DOHH2 (cell line): Measurements from ENCODE around the gene ZSWIM6.

Experiments
- H3F3A ChIP-seq: fragments of 200-600 bp; sonication (generic), shearing (Covaris generic); 2 replicates; pipeline ENCODE4 v1.6.0; 2016; ENCODE audit warnings: antibody characterized with exemption, mild to moderate bottlenecking; ENCODE audit not compliant: control insufficient read depth, insufficient read depth
- H3K27ac ChIP-seq: fragments of 200-600 bp; sonication (generic); 2 replicates; pipeline ENCODE4 v1.5.1; 2014; ENCODE audit warnings: low read depth, mild to moderate bottlenecking, low read length, moderate library complexity
- H3K27me3 ChIP-seq: fragments of 200-600 bp; sonication (generic); 2 replicates; pipeline ENCODE4 v1.6.1; 2014; ENCODE audit warnings: mild to moderate bottlenecking, low read length, mixed read lengths; ENCODE audit not compliant: control insufficient read depth
- H3K36me3 ChIP-seq: fragments of 200-600 bp; sonication (generic); 2 replicates; pipeline ENCODE4 v1.6.1; 2014; ENCODE audit warnings: mild to moderate bottlenecking, low read length, moderate library complexity, mixed read lengths; ENCODE audit not compliant: control insufficient read depth
- H3K4me1 ChIP-seq: fragments of 200-600 bp; sonication (generic); 2 replicates; pipeline ENCODE4 v1.6.1; 2014; ENCODE audit warnings: mild to moderate bottlenecking, low read length, mixed read lengths; ENCODE audit not compliant: control insufficient read depth
- H3K4me2 ChIP-seq: fragments of 200-600 bp; sonication (generic); 2 replicates; pipeline ENCODE4 v1.6.0; 2014; ENCODE audit warnings: mild to moderate bottlenecking, low read length, moderate library complexity
- H3K4me3 ChIP-seq: fragments of 200-600 bp; sonication (generic); 2 replicates; pipeline ENCODE4 v1.5.1; 2014; ENCODE audit warnings: mild to moderate bottlenecking, low read length, mixed read lengths
- H3K79me2 ChIP-seq: fragments of 200-600 bp; sonication (generic); 2 replicates; pipeline ENCODE4 v1.6.1; 2014; ENCODE audit warnings: mild to moderate bottlenecking, low read length, mixed read lengths; ENCODE audit not compliant: control insufficient read depth
- H3K9me2 ChIP-seq: fragments of 200-600 bp; sonication (generic); replicated peaks from 2 replicates; pipeline ENCODE4 v1.6.1; 2014; ENCODE audit warnings: mild to moderate bottlenecking, low read length, mixed read lengths; ENCODE audit not compliant: control insufficient read depth
- H3K9me3 ChIP-seq: fragments of 200-600 bp; sonication (generic); 2 replicates; pipeline ENCODE4 v1.6.1; 2014; ENCODE audit warnings: antibody characterized with exemption, low read length, mixed read lengths; ENCODE audit not compliant: control insufficient read depth, insufficient read depth
- H4K20me1 ChIP-seq: fragments of 200-600 bp; sonication (generic); 2 replicates; pipeline ENCODE4 v1.6.0; 2014; ENCODE audit warnings: low read depth, mild to moderate bottlenecking, antibody characterized with exemption, low read length, moderate library complexity; ENCODE audit not compliant: control insufficient read depth, insufficient read depth
- EZH2phosphoT487 ChIP-seq: fragments of 200-600 bp; sonication (generic); IDR thresholded peaks from 2 replicates; pipeline ENCODE4 v1.6.1; 2017; ENCODE audit warnings: borderline replicate concordance, mild to moderate bottlenecking, antibody characterized with exemption, low read length, moderate library complexity, mixed read lengths
- TF ChIP-seq, protein P1 (sequence below): fragments of 200-600 bp; sonication (generic); IDR thresholded peaks from one replicate; pipeline ENCODE4 v1.5.1; 2014; ENCODE audit warnings: antibody characterized with exemption, mild to moderate bottlenecking, low read depth, low read length; ENCODE audit not compliant: poor library complexity, severe bottlenecking

Gene ZSWIM6

DNA sequence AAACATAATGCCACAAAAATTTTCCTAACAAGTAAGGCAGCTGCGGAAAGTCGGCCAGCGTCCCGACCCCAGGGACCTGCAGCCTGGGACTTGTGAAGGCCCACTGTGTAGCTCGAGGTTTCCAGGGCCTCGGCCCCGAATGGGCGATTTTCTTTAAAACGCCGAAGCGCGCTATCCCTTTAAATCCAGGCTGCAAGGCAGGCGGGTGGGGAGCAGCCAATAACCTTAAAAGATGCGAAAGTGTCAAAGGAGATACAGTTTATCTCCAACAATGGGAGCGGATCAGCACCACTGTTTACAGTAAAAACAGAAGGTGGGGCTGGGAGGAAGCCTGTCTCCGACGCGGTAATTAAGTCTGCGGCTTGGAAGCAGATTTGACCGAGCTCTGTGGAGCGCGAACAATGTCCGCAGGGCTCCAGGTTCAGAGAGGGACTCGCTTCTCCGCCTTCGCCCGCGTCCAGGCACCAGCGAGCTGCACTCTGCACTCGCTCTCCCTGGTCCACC, 1.7 kb upstream of the ZSWIM6 start:
- Histone ChIP-seq H3K9me2 (no peaks in the 10 kb centered on the region), H3K4me3 (peak overlapping the region; percentile 73), H4K20me1 (peaks cover 6% of the 10 kb centered on the region), H3K27ac (no peak overlapping the region), H3K4me2 (peak overlapping the region; percentile 72), H3K9me3 (no peaks in the 10 kb centered on the region), H3K4me1 (peaks cover 20% of the 10 kb centered on the region), H3K79me2 (no peaks in the 10 kb centered on the region), H3F3A (peaks cover 3% of the 10 kb centered on the region), H3K36me3 (no peaks in the 10 kb centered on the region), H3K27me3 (peaks cover 68% of the 10 kb centered on the region)
- TF ChIP-seq, protein P1, sequence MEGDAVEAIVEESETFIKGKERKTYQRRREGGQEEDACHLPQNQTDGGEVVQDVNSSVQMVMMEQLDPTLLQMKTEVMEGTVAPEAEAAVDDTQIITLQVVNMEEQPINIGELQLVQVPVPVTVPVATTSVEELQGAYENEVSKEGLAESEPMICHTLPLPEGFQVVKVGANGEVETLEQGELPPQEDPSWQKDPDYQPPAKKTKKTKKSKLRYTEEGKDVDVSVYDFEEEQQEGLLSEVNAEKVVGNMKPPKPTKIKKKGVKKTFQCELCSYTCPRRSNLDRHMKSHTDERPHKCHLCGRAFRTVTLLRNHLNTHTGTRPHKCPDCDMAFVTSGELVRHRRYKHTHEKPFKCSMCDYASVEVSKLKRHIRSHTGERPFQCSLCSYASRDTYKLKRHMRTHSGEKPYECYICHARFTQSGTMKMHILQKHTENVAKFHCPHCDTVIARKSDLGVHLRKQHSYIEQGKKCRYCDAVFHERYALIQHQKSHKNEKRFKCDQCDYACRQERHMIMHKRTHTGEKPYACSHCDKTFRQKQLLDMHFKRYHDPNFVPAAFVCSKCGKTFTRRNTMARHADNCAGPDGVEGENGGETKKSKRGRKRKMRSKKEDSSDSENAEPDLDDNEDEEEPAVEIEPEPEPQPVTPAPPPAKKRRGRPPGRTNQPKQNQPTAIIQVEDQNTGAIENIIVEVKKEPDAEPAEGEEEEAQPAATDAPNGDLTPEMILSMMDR = no peak
- TF ChIP-seq EZH2phosphoT487 = peak; percentile 89

GRCh38 chr5:61330845-61331406, 1.1 kb upstream of the ZSWIM6 start:
- H3K9me2 ChIP-seq = no peaks in the 10 kb centered on the region
- H4K20me1 ChIP-seq = peaks cover 6% of the 10 kb centered on the region
- H3K79me2 ChIP-seq = no peaks in the 10 kb centered on the region
- peak overlapping the region; percentile 72 for H3K4me2 ChIP-seq
- peaks cover 3% of the 10 kb centered on the region for H3F3A ChIP-seq
- TF ChIP-seq, protein P1 = no peak
- no peak for TF ChIP-seq EZH2phosphoT487
- H3K4me1 ChIP-seq = peaks cover 20% of the 10 kb centered on the region
- H3K4me3 ChIP-seq = peak overlapping the region; percentile 73
- no peaks in the 10 kb centered on the region for H3K36me3 ChIP-seq
- peaks cover 69% of the 10 kb centered on the region for H3K27me3 ChIP-seq
- H3K9me3 ChIP-seq = no peaks in the 10 kb centered on the region
- no peak overlapping the region for H3K27ac ChIP-seq

DNA sequence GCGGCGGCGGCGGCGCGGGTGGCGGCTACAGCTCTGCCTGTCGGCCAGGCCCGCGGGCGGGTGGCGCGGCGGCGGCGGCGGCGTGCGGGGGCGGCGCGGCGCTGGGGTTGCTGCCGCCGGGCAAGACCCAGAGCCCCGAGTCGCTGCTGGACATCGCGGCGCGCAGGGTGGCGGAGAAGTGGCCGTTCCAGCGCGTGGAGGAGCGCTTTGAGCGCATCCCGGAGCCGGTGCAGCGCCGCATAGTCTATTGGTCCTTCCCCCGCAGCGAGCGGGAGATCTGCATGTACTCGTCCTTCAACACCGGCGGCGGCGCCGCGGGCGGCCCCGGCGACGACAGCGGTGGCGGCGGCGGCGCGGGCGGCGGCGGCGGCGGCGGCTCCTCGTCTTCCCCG, 296 bp downstream of the ZSWIM6 start:
- Histone ChIP-seq H3K4me1 (peaks cover 20% of the 10 kb centered on the region), H3K9me3 (no peaks in the 10 kb centered on the region), H3F3A (peaks cover 3% of the 10 kb centered on the region), H3K4me3 (peak overlapping the region; percentile 44), H3K9me2 (no peaks in the 10 kb centered on the region), H3K4me2 (peak overlapping the region; percentile 32; the same call in 1 of the 2 replicates), H3K36me3 (no peaks in the 10 kb centered on the region), H3K27me3 (peaks cover 67% of the 10 kb centered on the region), H3K27ac (no peak overlapping the region), H4K20me1 (peaks cover 6% of the 10 kb centered on the region), H3K79me2 (no peaks in the 10 kb centered on the region)
- TF ChIP-seq, protein P1 = no peak
- no peak for TF ChIP-seq EZH2phosphoT487
